Osteoblast (primary cell): ENCODE results near the gene PCDHGA12. TPM values are rescaled to one million over a fixed set of nuclear protein-coding genes. Genes with fewer than 3 reads are reported as not detected.
"Not testable (repeated sequence)": the region's sequence is repeated elsewhere in the genome, so short reads cannot be mapped to it uniquely, and the experiment has no call there.

Experiments
- DNase-seq: peaks from one replicate; pipeline ENCODE4 v3.0.0; 2011; ENCODE audit warnings: low spot score, mixed read lengths; ENCODE audit not compliant: insufficient read length; ENCODE audit errors: missing footprints
- H2AFZ ChIP-seq: 2 replicates; pipeline ENCODE4 v1.6.0; 2011; ENCODE audit warnings: mild to moderate bottlenecking, low read length
- H3K27ac ChIP-seq: 2 replicates; pipeline ENCODE4 v1.5.1; 2011; ENCODE audit warnings: mild to moderate bottlenecking, low read depth, low read length, moderate library complexity
- H3K27me3 ChIP-seq: 2 replicates; pipeline ENCODE4 v1.6.0; 2012; ENCODE audit warnings: mild to moderate bottlenecking, control low read depth, inconsistent platforms, low read length, moderate library complexity; ENCODE audit not compliant: insufficient read depth
- H3K36me3 ChIP-seq: 2 replicates; pipeline ENCODE4 v1.5.1; 2011; ENCODE audit warnings: mild to moderate bottlenecking, low read length, control low read depth, moderate library complexity; ENCODE audit not compliant: insufficient read depth
- H3K4me1 ChIP-seq: 2 replicates; pipeline ENCODE4 v1.5.1; 2011; ENCODE audit warnings: mild to moderate bottlenecking, low read length, control low read depth, moderate library complexity; ENCODE audit not compliant: insufficient read depth
- H3K4me2 ChIP-seq: 2 replicates; pipeline ENCODE4 v1.6.0; 2011; ENCODE audit warnings: mild to moderate bottlenecking, low read length; ENCODE audit not compliant: insufficient read depth
- H3K4me3 ChIP-seq: fragments of 200-600 bp; sonication (generic); 3 replicates; pipeline ENCODE4 v1.5.1; 2012; ENCODE audit warnings: mild to moderate bottlenecking, low read length, inconsistent platforms; ENCODE audit not compliant: insufficient read depth
- H3K79me2 ChIP-seq: 2 replicates; pipeline ENCODE4 v1.6.0; 2012; ENCODE audit warnings: mild to moderate bottlenecking, low read length, control low read depth, inconsistent platforms; ENCODE audit not compliant: insufficient read depth
- H3K9me3 ChIP-seq: 2 replicates; pipeline ENCODE4 v1.5.1; 2011; ENCODE audit warnings: low read depth, low read length, control low read depth
- H4K20me1 ChIP-seq: 2 replicates; pipeline ENCODE4 v1.6.0; 2012; ENCODE audit warnings: mild to moderate bottlenecking, low read length, control low read depth; ENCODE audit not compliant: insufficient read depth
- CTCF ChIP-seq: IDR thresholded peaks from 2 replicates; pipeline ENCODE4 v1.5.1; 2011; ENCODE audit warnings: mild to moderate bottlenecking, low read depth, low read length, moderate library complexity; ENCODE audit errors: extremely low read depth
- total RNA-seq: library from RNA; depleted of rRNA; stranded (reverse); fragments of >200 nt; gene quantifications from 2 replicates; pipeline ENCODE4 v1.2.3, GENCODE V29; 2012

The PCDHGA12 gene
- total RNA-seq, 1 donor, result 20.6 TPM

GRCh38 chr5:141389153-141390042 is 40.9 kb upstream of the PCDHGA12 start:
- no peak for TF ChIP-seq CTCF
- H3K9me3 ChIP-seq, result peaks cover 22% of the 10 kb centered on the region
- no peak overlapping the region for H3K27ac ChIP-seq

GRCh38 chr5:141392429-141393198 is 37.7 kb upstream of the PCDHGA12 start, which contains the start of gene PCDHGA8:
TSS of gene PCDHGA8 (plus strand) at chr5:141392633. CDS start at chr5:141392814, 181 bp downstream.
- H3K4me3 ChIP-seq, result peak within 1 kb of the TSS; percentile 2
- H3K36me3 ChIP-seq, result peaks cover 4% of the 10 kb centered on the region
- no peaks in the 10 kb centered on the region for H3K79me2 ChIP-seq
- no peaks in the 10 kb centered on the region for H4K20me1 ChIP-seq
- no peaks in the 10 kb centered on the region for H3K4me1 ChIP-seq
- no peak within 1 kb of the TSS for H3K27ac ChIP-seq
- no peak for DNase-seq
- peaks cover 22% of the 10 kb centered on the region for H3K9me3 ChIP-seq
- no peaks in the 10 kb centered on the region for H3K27me3 ChIP-seq
- H2AFZ ChIP-seq, result no peak within 1 kb of the TSS
- no peak within 1 kb of the TSS for H3K4me2 ChIP-seq
- TF ChIP-seq CTCF, result peak; percentile 28

More at GRCh38 chr5:141389153-141390042, 40.9 kb upstream of the PCDHGA12 start:
- Histone ChIP-seq H4K20me1 (no peaks in the 10 kb centered on the region), H3K4me1 (no peaks in the 10 kb centered on the region), H2AFZ (no peak overlapping the region), H3K4me3 (peak overlapping the region; percentile 7), H3K79me2 (no peaks in the 10 kb centered on the region), H3K36me3 (peaks cover 4% of the 10 kb centered on the region), H3K27me3 (no peaks in the 10 kb centered on the region), H3K4me2 (no peak overlapping the region)
- no peak for DNase-seq

GRCh38 chr5:141393267-141393666 is 37.0 kb upstream of the PCDHGA12 start:
- no peak for TF ChIP-seq CTCF
- DNase-seq, result no peak
- no peaks in the 10 kb centered on the region for H3K27me3 ChIP-seq
- peaks cover 4% of the 10 kb centered on the region for H3K36me3 ChIP-seq
- H3K27ac ChIP-seq, result no peak overlapping the region
- no peaks in the 10 kb centered on the region for H4K20me1 ChIP-seq
- no peaks in the 10 kb centered on the region for H3K4me1 ChIP-seq
- H3K79me2 ChIP-seq, result no peaks in the 10 kb centered on the region
- no peak overlapping the region for H3K4me3 ChIP-seq
- peaks cover 21% of the 10 kb centered on the region for H3K9me3 ChIP-seq
- no peak overlapping the region for H3K4me2 ChIP-seq
- no peak overlapping the region for H2AFZ ChIP-seq

- not testable (repeated sequence) for DNase-seq, H3K4me1 ChIP-seq, H3K27me3 ChIP-seq, H3K4me2 ChIP-seq, H3K36me3 ChIP-seq, H4K20me1 ChIP-seq, H3K79me2 ChIP-seq, H2AFZ ChIP-seq, H3K4me3 ChIP-seq, H3K27ac ChIP-seq
- peaks cover 23% of the 10 kb centered on the region for H3K9me3 ChIP-seq
Measured at GRCh38 chr5:141394401-141395187, 35.7 kb upstream of the PCDHGA12 start.
